B cell (primary cell): ENCODE measurements around the gene CYP27A1.

Experiments used
- CTCF ChIP-seq: fragments of 200-600 bp; IDR thresholded peaks from one replicate; pipeline ENCODE4 v1.8.0; 2022; ENCODE audit warnings: antibody characterized with exemption, mild to moderate bottlenecking
- EZH2 ChIP-seq: IDR thresholded peaks from 2 replicates; pipeline ENCODE4 v1.6.1; 2012; ENCODE audit warnings: borderline replicate concordance, low read depth, mild to moderate bottlenecking, moderate library complexity, low read length; ENCODE audit not compliant: insufficient read depth, poor library complexity, severe bottlenecking

- TF ChIP-seq EZH2, result no peak
- TF ChIP-seq CTCF, result no peak
These were observed 57.9 kb downstream of the CYP27A1 start for GRCh38 chr2:218839888-218840287.
